ENCODE results near the gene TRAF1.

Gene TRAF1

DNA sequence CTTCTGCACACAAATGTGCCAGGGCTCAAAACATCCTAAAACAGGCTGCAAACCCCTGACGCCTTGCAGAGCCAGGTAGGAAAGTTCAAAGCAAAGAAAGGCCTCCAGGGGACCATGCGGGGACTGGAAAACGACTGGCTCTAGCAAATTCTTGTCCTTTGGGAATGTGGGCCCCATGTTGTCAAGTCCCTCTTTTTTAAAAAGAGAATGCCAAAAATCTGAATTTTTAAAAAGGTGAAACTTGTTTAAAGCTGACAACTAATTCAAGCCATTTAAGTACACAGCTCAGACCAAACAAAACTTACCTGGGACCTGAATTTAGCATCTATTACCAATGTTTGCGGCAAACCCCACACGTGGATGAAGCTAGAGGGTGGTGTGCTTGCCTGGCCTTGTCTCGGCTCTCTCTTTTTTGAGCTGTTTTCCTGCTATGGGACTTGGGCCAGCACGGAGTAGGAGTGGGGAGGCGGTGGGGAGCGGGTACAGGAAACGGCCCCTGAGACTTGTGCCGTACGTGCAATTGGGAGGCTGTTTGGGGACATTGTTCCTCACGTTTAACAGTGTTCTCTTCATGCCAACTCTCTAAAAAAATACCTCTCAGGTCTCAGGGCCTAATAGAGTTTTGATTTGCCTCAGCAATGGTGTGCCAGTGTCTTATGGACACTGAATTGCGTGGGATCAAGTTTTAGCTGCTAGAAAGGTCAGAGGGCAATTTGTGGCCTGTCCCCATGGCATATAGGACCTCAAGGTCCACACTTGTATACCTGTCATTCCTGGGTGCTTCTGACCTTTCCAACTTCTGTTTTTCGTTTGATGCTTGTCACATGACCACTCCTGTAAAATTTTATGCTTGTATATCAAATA is 34.5 kb downstream of the TRAF1 start:
- no peak for FAIRE-seq
- no peak for DNase-seq (ENCODE audit: insufficient read length, low spot score)

DNA sequence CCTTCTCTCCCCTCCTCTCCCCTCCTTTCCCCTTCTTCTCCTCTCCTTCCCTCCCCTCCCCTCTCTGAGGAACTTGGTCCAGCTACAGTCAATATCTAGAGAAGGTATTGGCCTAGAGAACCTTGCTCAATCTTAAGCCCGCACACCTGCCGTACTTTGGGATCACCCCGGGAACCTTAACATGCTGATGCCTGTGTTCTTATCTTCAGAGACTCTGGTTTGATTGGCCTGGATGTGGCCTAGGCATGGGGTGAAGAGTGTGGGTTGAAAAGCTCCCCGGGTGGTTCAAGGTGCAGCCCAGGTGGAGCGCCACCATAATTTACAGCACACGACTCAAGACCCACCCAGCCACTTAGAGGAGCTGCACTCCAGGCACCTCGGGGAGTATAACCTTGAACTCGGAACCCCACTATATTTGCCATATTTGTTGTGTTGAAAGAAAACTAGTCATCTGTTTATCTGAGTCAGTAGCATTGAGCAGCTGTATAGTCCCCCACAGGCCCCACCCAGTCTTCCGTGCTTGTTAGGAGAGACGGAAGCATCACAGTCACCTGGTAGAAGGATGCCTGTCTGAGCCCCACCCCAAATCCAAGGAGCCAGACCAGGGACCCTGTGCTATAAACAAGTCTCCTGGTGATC is 35.2 kb downstream of the TRAF1 start:
- FAIRE-seq (no peak), DNase-seq (ENCODE audit: insufficient read length, low spot score) (no peak)

DNA sequence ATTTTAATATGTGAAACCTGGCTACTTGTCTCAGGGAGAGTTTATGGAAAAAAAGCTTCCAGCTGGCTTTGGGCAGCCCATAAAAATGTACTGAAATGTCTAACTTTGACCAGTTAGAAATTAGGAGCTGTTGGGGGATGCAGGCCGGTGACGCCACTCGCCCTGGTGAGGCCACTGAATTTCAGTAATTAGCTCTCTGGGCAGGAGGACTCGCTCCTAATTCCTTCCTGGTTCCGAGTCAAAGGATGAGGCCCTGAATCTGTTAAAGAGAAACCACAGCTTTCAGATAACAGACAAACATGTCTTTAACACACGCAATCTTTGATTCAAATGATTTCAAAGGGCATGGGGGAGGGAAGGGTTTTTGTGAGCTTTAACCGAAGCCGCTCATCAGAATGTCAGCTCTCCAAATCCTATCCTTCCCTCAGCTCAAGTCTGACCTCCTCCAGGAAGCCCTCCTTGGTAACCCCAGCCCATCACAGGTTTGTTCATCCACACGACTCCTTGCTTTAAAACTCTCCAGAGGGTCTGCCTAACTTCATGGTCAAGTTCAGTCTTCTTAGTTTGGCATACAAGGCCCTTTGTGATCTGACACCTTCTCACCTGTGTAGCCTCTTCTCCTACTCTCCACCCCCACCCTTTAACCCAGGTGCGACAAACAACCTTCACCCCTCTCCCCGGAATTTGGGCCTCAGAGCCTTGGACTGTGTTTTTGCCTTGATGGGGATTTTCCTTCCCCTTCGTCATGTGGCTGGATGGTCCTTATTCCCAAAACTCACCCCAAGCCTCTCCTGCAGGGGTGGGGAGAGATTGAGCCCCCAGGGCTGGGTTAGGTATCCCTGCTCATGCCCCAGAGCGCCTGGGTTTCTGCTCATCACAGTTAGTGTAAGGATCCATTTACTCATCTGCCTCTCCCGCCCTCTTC is 36.0 kb downstream of the TRAF1 start:
- FAIRE-seq = peak; percentile 18
- no peak for DNase-seq (ENCODE audit: insufficient read length, low spot score)

DNA sequence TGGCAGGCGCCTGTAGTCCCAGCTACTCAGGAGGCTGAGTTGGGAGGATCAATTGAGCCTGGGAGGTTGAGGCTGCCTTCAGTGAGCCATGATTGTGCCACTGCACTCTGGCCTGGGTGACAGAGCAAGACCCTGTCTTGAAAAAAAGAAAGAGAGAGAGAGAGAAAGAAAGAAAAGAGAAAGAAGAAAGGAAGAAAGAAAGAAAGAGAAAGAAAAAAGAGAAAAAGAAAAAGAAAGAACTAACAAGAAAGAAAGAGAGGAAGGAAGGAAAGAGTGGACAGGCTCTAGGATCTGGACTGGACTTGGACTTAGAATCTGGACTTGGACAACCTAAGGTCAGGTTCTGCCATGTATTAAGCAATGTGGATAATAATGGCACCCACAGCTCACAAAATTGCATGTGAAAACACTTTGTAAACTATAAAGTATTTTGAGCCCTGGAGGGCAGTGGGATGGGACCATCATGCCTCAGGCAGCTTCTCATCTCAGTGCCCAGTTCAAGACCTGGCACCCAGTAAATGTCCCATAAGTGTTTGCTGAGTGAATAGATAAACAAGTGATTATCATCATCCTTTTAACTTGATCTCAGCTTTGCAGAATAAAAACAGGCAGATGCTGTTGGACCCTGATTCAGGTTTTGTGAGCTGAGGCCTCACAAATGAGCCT is 36.9 kb downstream of the TRAF1 start:
- DNase-seq (ENCODE audit: insufficient read length, low spot score) (no peak), FAIRE-seq (no peak)

DNA sequence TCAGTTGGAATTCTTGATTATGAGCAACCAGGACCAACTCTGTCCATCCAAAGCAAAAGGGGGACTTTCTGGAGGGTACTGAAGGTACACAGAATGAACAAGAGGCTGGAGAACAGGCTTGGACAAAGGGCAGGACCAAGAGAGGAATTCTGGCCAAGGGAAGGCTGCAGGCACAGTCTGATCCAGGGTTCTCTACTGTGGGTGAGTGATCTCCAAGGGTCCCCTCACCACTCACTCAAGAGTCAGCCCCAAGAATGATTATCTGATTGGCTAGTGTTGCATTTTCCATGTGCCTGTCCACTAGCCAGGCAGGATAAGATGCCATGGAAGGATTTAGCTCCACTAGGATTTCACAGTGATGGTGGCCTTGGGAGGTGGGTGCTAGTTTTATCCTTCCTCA is 38.0 kb downstream of the TRAF1 start:
- DNase-seq (ENCODE audit: insufficient read length, low spot score) = no peak
- no peak for FAIRE-seq

DNA sequence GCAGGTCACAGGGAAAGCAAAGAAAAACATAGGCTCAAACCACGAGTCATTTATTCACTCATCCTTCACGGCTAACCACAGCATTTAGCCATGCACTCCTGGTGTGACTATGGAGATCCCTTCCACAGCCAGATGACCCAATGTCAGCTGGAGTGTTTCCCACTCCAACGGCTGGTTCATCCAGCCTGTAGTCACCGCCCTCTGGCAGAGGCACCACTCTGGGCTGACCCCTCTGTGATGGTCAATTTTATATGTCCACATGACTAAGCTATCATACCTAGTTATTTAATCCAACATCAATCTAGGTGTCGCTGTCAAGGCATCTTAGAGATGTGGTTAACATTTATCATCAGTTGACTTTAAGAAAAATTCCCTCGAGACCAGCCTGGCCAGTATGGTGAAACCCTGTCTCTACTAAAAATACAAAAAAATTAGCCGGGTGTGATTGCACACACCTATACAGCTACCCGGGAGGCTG is 40.1 kb downstream of the TRAF1 start:
- no peak for DNase-seq (ENCODE audit: insufficient read length, low spot score)

DNA sequence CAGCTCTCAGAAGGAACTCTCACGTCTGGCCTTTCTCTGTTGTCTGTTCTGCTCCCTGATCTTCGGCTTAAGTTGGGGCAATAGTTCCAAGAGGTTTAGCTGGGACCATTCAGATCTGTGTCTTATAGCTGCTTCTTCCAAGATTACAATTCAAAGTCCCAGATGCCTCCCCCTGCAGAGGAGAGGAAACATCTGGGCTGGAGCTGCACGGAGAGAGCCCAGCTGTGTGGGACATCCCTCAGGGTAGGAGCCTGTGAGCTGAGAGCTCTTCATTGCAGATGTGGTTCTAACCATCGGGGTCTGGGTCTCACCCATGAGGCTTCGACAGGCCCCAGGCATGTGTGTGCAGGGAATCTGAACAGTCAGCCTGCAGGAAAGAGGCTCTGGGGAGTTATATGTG is 40.6 kb downstream of the TRAF1 start:
- peak; percentile 4 for FAIRE-seq
- DNase-seq (ENCODE audit: insufficient read length, low spot score) = no peak

More for the DNA sequence above, 40.1 kb downstream of the TRAF1 start:
- FAIRE-seq = peak; percentile 39

DNA sequence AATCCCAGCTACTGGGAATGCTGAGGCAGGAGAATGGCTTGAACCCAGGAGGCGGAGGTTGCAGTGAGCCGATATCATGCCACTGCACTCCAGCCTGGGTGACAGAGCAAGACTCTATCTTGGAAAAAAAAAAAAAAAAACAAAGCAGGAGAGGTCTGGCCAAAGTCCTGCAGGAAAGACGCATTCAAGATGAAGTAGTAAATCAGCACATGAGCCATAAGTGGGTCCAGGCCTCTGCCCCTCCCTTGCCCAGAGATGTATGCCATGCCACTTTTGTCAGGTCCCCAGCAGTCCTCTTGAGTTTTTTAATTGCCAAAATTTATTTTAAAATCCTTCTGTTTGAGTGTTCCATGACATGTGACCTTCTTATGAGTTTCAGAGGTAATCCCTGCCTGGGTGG is 41.1 kb downstream of the TRAF1 start:
- DNase-seq (ENCODE audit: insufficient read length, low spot score) (no peak), FAIRE-seq (no peak)

DNA sequence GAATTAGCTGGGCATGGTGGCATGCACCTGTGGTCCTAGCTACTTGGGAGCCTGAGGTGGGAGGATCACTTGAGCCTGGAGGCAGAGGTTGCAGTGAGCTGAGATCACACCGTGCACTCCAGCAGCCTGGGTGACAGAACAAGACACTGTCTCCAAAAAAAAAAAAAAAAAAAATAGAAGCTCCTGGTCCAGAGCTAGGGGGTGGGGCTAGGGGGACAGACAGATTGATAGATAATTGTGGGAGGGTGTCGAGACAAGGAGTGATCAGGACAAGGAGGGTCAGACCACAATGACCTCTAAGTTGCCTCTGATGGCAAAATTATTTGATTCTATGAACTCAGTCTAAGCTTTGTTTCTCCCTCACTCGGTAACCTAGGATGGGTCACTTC is 43.0 kb downstream of the TRAF1 start:
- DNase-seq (ENCODE audit: insufficient read length, low spot score) = no peak
- FAIRE-seq = no peak

DNA sequence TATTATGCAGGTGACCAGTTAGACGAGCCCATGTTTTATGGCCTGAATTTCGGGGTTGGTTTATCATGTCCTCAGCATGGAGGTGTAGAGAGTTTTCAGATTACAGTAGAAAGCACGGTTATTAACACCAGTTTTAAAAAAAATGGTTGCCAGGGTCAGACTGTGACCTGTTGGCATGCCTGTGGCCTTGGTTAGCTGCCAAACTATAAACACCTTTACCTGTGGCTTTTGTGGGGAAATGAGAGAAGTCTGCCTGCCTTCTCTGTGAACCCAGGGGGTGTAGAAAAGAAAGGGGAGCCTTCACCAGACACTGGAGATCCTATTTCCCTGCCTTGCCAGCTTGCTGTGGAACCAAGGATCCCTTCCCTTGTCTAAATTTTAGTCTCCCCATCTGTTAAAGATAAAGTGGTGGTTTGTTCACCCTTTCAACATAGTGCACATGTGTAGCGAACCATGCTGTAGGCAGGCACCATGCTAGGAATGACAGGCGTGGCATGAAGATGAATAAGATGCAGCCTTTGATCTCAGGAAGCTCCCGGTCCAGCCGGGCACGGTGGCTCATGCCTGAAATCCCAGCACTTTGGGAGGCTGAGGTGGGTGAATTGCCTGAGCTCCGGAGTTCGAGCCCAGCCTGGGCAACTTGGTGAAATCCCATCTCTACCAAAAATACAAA is 43.5 kb downstream of the TRAF1 start:
- DNase-seq (ENCODE audit: insufficient read length, low spot score) = no peak

DNA sequence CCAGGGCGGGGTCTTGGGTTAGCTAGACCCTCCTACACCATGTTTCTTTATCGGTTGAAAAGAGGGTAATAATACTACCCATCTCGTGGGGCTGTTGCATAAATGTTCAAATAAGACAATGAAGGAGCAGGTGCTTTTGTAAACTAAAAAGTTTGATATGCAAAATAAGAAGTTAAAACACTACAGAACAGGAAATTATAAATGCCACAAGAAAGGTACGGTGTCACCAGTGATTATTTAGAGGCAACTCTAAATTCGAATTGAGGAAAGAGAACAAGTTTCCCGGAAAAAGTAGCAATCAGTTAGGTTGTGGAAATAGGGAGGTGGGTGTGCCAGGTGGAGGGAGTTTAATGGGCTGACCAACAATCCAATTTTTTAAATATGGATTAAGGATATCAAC is 47.1 kb downstream of the TRAF1 start:
- FAIRE-seq = no peak

More for the DNA sequence above, 43.5 kb downstream of the TRAF1 start:
- no peak for FAIRE-seq

DNA sequence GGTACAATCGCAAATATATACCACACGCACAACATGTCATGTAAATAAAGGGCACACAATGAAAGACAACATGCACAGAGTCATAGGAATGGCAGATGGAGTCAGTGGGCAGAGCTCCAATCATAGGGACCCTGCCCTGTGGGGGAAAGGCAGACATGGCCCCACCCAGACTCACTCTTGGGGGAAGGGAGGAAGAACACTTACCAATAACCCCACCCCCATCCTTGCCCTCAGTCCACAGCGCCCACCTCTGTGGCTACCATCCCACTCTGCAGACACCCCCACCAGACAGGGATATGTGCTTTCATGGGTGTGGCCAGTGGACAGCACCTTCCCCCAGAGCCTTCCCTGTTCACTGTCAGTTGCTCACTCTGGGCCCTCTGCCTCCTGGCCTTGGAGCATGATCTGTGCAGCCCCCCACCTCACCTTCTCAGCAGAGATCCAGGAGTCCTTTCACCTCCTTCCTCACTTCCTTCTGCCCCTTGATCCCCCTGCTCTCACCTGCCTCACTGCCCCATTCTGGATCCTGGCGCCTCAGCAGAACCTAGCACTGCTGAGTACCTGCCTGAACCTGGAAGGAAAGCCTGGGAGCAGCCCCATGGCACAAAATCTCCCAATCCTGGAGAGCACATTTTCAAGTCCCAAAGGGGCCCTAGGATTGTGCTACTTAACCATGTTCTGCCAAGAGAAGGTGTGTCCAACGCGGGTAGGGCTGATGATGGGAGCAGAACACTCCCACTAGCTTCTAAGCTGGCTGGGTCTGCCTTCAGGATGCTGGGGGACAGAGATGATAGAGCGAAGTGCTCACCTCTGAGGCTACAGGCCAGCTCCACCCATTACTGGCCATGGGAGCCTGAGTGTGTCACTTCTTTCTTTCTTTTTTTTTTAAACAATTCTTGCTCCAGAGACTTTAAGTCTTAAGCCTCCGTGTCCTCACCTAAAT is 48.1 kb downstream of the TRAF1 start:
- no peak for DNase-seq (ENCODE audit: insufficient read length, low spot score)
- FAIRE-seq = no peak

More for the DNA sequence above, 47.1 kb downstream of the TRAF1 start:
- no peak for DNase-seq (ENCODE audit: insufficient read length, low spot score)

DNA sequence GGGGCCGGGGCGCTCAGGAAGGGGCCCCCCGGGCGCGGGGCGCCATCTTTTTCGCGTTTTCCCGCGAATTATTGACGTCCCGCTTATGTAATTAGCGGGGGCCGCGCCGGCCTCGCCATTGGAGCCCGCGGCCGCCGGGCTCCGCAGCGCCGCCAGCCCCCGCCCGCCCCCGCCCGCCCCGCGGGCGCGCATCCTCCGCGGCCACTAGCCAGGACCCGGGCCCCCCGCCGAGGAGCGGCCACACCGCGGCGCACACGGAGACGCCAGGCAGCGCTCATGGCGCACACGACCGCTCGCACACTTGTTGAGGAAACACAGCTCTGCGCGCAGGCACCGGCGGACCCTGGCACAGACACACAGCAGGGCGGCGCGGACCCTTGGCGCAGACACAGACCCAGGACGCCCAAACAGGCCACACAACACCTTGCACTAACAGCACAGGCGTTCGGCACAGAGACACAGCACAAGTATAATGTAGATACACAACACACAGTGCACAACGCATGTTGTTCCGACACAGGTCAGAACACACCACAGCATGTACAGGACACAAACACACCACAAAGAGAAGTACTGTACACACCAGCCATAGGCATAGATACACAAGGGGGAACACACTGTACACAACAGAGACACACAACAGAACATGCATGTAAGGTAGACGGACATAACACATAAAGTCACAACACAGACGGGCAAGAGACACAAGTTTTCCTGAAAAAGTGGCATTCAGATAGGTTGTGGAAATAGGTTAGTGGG is 49.1 kb downstream of the TRAF1 start:
- peak; percentile 73 for DNase-seq (ENCODE audit: insufficient read length, low spot score)
- FAIRE-seq = no peak

DNA sequence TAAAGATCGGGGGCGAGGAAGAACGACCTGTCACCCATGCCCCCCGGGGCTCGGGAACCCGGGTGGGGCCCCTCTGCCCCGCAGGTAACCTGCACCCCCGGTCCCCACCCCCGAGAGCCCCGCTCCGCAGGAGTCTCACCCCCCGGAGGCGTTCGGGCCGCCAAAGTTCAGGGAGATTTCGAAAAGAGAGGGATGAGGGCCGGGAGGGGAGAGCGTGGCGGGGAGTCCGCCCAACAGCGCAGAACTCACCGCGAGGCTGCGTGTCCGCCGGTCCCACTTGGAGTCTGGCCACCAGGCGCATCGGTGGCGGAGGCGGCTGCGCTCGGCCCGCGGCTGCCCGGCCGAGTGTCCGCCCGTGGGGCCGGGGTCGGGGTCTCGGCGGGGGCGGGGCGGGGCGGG is 49.8 kb downstream of the TRAF1 start, which contains the start of gene PHF19:
TSS of gene PHF19 (minus strand) at position 347 of the 399 bp plus-strand sequence. CDS start 2,447 bp downstream, outside the sequence.
- FAIRE-seq (no peak), DNase-seq (ENCODE audit: insufficient read length, low spot score) (no peak)

DNA sequence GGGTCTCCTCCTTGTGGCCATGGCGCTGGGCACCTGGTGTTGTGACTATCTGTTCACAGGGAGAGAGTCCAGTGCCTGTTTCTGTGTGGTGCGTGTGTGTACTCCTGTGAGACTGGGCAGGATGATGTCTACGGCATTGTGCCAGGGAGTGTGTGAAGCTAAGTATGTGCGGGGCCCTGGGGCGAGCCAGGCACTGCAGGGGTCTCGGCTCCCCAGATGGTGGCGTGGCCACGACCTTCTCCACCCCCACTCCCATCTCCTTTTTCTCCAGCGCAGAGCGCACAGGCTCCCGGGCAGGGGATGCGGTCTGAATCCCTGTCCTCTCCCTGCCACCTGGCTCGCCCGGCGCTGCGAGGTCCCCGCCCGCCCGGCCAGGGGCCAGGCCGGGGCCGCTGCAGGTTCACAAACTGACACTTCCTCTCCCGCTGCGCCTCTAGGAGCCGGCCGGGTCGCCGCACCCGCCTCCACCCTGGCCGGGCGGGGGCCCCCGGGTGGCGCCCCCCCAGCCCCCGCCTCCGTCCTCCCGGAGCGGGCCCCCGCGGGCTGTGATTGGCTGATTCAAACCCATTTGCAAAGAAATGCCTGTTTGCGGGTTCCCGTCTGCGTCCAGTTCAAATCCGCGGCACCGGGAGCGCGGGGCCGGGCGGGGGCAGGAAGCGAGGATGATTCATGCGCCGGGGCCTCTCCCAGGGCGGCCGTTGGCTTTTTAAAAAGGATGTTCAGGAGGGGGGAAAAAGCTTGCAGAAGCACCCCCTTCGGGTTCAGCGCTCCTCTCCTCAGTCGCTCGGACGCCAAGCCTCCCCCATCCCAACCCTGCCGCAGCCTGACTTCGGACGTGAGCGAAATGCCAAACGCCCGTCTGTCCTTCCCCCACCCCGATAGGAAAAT is 50.4 kb downstream of the TRAF1 start:
- peak; percentile 85 for DNase-seq (ENCODE audit: insufficient read length, low spot score)
- FAIRE-seq = no peak

DNA sequence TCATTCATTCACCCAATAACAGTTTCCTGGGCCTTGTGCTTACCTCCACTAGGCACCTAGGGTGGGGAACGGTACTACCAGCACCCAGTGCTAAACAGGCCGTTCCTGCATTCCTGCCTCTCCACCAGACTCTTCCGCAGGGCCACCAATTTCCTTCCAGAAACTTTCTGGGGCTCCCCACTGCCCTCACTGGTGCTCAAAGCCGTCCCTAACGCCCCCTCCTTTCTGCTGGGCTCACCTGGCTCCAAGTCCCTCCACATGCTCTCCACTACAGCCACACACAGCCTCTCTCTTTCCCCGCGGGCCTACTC is 51.0 kb downstream of the TRAF1 start:
- FAIRE-seq = no peak
- no peak for DNase-seq (ENCODE audit: insufficient read length, low spot score)

DNA sequence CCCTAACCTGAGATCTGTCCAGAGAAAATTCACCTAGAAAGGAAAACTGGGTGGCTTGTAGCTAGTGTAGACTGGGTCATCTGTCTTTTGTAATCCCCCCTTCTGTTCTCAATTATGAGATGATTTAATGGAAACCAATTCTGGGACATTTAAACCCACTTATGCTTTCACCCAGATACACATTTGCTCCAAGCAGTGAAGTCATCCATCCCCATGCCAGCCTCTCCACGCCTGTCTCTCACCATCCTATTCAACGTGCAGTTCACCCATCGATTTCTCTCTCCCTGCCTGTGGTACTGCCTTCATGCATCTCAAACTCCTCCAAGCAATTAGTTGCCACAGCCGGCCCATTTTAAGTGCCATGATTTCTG is 51.4 kb downstream of the TRAF1 start:
- DNase-seq (ENCODE audit: insufficient read length, low spot score) (no peak), FAIRE-seq (no peak)

All from GM19239 (cell line).